Measurements from ENCODE around the gene PDE1A. TPM values are rescaled to one million over a fixed set of nuclear protein-coding genes. Genes with fewer than 3 reads are reported as not detected.

PDE1A gene
- total RNA-seq (2014; rRNA removed; shearing (Covaris generic)), result 0.36 TPM in 1 of 2 replicates, not detected in the other

DNA sequence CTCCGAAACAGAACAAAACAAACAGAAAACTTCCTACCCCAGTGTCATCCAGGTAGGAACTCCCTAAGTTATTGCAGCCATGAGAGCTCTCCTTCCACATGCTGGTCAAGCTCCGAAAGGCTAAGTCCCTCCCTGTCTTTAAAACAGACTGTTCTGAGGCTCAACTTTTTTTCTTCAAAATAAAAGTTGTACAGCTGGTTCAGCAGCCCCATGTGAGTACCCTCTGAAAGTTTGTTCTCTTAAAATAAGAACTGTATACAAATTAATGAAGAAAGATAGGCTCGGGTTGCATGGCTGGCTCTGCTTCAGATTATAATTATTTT, at the start of gene PDE1A:
Gene PDE1A (minus strand): TSS at position 119 of the 323 bp plus-strand sequence.
- no peak for DNase-seq (ENCODE audit: low read depth)

DNA sequence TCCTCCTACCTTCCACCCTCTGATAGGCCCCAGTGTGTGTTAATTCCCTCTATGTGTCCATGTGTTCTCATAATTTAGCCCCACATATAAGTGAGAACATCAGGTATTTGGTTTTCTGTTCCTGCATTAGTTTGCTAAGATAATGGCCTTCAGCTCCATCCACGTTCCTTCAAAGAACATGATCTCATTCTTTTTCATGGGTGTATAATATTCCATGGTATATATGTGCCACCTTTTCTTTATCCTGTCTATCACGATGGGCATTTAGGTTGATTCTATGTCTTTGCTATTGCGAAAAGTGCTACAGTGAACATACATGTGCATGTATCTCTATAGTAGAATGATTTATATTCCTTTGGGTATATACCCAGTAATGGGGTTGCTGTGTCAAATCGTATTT, 46.8 kb upstream of the PDE1A start:
- DNase-seq (ENCODE audit: low read depth), result no peak

DNA sequence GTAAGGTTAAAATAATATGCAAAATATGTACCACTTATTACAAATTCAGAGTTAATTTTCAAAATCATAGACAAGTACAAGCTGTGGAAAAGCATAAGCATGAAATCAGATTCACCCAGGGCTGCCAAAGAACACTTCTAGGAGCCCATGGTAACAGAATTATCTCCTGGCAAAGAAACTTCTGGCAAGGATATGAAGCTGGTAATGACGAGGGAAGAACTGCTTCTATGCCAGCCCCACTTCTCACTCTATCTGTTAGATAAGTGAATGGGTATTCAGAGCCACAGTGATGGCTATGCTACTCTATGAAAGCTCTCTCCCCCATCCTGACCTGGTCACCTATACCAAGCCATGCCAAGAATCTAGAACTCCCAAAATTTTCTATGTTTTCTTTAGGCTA, 36.9 kb upstream of the PDE1A start:
- DNase-seq (ENCODE audit: low read depth), result no peak

DNA sequence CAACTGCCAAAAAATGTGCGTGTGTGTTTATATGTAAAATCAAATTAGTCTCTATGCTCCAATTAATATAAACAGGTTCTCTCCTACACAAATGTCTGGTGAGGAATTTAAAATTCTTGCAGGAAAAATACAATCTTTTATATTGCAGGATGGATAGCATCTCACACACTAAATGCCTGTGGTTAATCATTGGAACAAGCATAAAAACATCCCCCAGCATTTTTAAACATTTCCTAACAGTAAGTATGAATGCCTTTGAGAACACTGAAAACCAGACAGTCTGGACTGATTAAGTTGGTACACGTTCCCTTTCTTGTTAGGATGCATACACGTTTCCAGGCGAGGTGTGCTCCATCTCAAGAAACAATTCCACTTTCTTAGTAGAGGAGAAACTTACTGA, 29.9 kb upstream of the PDE1A start:
- no peak for DNase-seq (ENCODE audit: low read depth)

DNA sequence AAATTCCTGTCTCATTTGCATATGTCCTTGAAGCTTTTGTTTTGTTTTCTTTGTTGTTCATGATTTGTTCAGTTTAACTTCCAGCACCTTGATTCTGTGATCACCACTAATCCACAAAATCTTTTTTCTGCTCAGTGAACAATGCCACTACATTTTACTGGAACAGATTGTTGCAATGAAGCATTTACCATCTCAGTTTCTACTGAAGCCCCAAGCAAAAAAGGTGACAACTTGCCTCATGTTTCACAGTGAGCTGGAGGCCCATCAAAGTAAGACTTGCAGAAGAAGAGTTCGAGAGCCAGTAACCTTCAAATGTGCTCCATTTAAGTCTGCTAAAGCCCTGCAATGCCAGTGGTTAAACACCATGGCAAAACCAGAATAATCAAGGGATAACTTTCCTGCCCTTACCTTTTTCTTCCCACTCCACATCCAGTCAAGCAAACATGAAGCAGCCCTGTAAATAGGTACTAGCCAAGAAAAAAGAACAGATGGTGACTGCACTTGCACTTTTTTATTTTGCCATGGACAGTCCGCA, 25.7 kb upstream of the PDE1A start:
- no peak for DNase-seq (ENCODE audit: low read depth)

DNA sequence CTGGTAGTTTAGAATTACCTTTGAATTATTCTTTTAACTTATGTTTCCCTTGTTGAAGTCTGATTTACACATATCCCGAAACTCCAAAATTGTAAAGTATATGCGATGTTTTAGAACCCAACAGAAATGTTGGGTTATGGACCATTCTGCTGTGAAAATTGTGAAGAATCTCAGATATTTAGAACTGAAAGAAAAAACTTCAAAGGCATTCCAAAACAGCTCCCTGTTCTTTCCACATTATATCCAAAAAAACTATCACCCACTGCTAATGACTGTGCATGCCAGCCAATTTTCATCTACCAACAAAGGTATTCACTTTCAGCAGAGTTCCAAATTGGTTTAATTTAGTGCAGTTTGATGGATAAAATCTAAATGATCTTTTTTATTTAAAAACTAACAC, 21.5 kb upstream of the PDE1A start:
- no peak for DNase-seq (ENCODE audit: low read depth)

DNA sequence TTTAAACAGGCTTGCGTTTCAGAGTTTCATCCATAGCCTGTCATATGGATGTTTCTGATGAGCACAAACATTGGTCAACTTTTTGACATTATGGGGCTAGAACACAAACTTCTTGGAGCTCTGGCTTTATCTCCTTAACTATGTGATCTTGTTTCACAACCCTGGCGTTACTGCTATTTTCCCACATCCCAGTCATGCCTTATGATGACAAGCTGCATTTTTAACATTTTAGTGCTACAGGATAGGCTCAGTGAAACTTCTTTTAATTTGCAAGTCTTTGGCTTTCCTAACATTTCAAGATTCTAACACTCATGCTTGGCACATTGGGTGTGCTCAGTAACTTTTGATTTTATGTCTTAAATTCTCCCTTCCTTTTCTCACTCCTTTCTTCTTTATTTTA, 21.0 kb upstream of the PDE1A start:
- no peak for DNase-seq (ENCODE audit: low read depth)

DNA sequence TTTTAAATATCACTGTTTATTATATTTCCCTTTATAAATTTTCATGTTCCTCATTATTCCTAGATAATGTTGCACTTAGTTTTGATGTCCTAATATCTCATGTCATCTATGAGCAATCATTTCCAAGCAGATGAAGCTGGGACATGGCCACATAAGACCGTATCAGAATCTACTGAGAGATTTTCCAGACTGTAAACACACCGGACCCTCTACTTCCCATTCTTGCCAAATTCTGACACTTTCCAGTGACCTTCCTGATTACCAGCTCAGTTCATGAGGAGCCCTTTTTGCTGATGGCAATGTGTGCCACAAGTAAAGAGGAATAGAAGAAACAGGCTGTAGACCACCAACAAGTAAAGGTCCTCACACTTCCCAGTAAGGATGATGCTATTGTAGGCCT, 20.3 kb upstream of the PDE1A start:
- DNase-seq (ENCODE audit: low read depth), result no peak

DNA sequence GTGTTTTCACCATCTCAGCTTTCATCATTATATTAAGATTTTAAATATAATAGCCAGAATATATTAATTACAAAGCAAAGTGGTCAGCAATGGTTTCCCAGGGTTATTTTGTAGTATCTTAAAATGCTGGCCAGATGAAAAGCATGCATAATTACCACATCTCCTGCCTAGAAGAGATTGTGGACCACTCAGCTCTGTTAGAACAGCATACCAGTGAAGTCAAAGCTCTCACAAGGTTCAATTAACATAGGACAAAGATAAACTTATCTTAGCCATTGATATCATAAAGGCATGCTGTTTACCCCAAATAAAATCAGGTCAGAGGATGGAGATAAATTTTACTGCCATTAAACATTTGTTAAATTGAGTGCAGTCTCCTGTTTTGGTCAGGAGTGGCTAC, 19.3 kb upstream of the PDE1A start:
- no peak for DNase-seq (ENCODE audit: low read depth)

DNA sequence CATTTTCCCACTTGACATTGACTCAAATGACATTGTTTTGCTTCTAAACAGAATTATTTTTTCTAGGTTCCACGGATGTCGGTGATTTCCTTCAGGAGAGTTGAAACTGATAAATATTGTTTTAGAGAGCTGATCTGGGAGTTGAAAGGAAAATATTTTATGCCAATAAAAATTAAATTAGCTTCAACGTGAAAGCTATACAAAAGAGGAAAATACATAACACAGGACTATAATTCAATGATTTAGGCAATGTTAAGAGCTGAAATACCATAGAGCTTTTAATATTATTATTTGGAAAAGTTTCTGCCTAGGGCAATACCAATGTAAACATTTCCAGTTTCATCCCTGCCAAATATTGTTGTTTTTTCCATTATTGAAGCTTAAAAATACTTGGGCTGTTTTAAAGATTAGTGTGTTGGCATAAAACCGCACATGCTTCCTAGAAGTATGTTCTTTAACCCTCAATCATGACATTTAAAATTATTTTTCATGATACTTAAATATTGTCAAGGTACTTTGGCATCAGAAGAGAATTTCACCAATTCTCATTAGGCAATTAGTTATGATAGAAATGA, 18.6 kb upstream of the PDE1A start:
- DNase-seq (ENCODE audit: low read depth), result no peak

DNA sequence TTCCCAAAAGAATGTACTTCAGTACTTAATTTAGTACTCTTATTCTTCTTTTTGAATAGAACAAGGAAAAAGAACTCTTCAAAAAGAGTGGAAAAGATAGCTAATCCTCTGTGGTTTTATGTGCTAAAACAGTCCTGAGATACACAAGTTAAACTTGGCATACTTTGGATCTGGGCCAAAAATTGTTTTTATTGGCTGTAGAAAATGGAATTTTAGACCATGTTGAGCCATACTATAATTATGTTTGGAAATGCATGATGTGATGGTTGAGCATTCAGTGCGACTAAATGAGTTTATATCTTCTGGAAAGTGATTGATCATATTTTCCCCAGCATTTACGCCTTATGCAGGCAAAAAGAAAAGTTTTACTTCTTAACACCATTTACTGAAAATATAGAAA, 18.0 kb upstream of the PDE1A start:
- DNase-seq (ENCODE audit: low read depth), result no peak

DNA sequence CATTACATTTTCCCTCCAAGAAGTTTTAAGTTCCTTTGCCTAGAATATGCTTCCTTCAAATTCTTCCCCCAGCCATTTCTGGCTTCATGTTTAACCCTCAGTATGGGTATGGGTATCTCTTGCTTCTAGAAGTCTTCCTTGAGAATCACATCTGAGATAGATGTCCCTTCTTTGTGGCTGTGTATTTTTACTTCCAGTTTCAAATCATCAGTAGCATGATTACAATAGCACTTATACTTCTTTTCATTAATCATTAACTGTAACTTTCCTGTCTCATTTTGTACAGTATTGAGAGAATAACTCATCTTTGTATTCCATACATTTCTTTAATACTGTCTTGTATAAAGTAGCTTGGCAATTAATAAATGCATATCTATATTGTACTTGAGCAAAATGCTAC, 17.3 kb upstream of the PDE1A start:
- no peak for DNase-seq (ENCODE audit: low read depth)

DNA sequence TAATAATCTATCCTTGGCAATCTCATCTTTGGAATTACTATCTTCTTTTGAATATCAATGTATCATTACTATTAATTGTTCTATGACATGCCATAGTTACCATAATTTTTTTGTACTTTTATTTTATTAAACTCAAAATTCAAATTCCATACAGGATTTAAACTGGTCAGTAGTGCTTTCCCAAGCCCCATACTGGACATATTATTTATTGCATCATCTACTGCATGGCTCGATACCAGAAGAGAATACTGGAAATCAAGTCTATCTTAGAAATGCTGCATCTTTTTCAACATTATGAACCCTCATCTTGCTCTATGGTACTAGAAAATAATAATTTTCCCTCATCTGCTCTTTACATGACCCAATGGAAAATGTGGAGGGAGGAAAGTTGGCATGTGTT, 9.4 kb upstream of the PDE1A start:
- no peak for DNase-seq (ENCODE audit: low read depth)

DNA sequence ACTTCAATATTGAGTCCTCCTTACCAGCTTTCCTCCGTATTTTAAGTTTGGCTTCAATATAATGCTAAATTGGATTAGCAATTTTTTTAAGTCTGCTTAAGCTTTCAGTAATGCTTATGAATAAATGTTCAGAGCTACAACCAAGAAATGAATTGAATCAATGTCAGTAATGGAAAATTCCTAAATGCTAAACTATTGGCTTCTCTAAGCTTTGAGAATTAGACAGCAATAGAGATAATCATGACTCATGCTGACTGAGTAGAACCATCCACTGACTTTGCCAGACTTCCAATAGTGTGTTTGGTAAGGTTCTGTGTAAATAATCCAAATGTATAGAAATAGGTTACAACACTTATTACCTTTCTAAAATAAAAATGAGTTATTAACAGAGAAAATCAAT, 8.9 kb upstream of the PDE1A start:
- DNase-seq (ENCODE audit: low read depth), result no peak

DNA sequence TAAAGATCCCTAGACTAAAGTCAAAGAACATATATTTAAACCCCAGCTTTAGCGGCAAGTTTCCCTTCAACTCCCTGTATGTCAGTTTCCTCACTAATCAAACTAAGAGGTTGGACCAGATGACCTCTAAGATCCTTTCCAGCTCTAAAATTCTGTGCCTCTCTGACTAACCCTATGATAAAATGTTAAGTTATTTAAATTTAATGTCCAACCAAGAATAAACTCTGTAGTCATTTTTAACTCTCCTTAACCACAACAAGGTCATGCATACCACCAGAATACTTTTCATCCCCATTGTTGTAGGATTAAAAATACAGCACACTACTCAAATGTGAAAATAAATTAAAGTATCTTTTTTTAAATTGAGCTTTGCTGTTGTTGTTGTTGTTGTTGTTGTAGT, 5.2 kb upstream of the PDE1A start:
- DNase-seq (ENCODE audit: low read depth), result no peak

DNA sequence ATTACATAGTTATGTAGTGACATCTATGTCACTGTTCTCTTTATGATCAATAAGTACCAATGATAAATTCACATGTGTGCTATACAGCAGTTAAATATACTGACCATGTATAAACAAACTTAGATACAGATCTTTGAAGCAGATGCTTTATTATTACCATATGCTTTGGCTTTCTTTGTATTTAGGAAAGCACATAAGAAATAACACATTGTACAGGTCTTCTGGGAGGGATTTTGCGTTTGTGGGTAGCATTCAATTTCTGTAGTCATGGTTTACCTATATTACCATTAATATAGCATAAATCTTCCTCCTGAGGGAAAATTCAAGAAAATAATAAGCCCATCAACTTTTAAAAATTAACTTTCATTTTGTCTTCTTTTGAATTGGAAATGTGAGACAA, 1.6 kb upstream of the PDE1A start:
- DNase-seq (ENCODE audit: low read depth), result no peak

DNA sequence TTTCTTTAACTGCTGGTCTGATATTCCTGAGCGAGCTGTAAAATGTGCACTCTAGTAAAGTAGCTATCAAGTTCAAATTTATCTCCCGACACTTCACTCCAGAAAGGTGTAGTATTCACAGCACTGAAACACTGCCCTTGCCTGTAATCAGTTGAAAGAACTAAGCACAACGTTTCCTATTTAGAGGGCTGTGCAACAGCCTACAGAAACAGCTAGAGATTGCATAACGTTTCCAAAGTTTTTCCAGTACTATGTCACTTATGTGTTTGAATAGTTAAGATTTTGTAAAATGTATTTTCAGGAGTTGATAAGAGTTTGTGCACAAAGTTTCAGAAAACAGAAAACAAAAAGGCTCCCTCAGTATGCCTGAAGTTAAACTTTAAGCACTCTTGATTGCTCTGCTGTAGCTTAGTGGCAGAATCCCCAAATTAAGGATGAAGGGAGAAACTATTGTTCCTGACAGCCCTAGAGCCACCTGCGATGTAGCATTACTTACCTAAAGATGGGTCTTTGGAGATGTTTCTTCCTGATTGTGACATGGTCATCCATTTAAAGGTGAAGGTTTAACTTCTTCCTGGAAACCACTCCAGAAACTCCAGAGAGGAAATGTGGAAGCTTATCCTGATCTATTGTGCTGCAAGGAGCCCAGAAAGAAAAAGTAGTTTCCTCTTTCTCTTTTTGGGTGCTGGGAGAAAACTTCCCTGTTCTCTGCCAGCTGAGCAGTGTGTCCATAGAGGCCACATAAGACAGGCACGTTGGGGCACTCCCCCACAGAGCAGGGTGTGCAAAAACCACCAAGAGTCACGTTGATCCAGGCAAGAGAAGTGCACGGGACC, 536 bp downstream of the PDE1A start:
- DNase-seq (ENCODE audit: low read depth), result no peak

DNA sequence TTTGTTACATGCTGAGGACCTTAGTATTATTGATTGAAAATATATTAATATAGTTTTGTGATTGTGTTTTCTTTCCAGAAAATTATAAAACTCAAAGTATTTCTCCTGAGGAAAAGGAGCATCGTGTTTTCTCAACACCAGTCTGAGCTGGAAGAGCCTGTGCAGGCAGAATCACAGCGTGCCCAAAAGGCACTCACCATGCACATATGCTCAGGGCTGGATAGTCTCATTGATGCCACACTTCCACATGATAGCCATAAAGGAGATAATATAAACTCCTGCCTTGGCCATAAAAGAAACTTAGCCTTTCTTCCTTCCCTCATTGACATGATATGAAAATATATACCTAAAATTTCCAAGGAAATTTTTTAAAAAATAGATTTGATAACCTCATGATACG, 4.0 kb downstream of the PDE1A start:
- no peak for DNase-seq (ENCODE audit: low read depth)

DNA sequence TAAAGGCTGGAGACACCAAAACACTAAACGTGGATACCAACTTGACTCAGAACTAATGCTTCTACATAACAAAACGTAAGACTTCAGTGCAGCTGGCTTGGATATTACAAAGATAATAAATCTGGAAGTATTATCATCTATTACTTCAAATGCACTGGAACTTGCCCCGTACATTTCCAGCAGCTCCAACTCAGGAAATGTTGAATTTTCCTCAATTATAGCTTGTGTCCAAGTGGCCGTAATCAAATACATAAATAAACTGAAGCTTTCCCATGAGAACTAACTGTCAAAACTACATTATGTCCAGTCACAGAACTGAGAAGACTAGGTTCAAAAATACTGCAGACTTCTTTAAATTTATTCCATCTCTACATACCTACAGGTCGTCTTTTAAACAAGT, 6.2 kb downstream of the PDE1A start:
- DNase-seq (ENCODE audit: low read depth), result no peak

DNA sequence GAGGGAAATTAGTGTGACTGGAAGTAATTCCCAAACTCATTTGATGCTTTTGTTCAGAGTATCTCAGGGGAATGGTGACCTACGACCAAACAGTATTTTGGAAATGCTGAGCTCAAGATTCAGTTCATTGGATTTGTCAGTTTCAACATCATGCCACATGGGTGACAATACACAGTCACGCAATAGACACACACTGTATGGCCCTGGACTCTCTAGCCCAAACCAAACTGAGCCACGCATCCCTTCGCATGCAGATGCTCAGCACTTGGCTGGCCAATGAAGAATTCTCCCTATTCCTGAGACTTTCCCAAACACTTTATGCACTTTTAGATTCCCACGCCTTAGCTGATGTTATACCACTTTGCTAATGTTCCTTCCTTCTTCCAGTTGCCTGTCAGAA, 10.0 kb downstream of the PDE1A start:
- no peak for DNase-seq (ENCODE audit: low read depth)

DNA sequence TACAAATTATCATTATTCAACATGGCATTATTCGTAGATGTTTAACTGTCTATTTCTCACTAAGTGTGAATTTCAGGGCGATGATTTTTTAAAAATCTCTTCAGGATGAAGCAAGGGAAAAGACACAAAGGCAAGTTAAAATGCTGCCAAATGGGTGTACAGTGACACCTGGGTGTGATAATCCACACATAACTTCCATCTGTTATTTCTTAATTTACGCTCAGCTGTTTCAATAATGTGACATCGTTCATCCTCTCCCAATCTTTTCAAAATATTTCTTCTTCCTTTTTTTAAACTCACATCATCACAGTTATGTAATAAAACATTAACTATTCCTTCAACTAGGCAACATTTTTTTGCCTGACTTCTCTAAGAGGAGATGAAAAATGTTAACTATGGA, 10.6 kb downstream of the PDE1A start:
- no peak for DNase-seq (ENCODE audit: low read depth)

DNA sequence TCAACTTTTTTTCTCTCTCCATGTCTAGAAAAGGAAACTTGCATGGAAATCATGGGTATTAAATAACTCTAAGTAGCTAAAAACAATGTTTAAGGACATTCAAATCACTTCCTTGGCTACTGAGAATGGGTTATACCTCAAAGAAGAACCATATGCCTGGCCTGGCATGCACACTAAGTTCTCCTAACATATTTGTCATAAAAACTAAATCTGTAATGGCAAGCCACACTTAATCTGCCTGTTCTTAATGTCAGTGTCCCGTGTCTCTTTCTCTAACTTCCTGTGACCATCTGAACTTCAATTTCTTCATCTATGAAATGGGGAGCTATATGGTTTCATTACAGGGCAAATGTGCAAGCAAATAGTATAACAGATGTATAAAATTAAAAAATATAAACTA, 11.1 kb downstream of the PDE1A start:
- no peak for DNase-seq (ENCODE audit: low read depth)

DNA sequence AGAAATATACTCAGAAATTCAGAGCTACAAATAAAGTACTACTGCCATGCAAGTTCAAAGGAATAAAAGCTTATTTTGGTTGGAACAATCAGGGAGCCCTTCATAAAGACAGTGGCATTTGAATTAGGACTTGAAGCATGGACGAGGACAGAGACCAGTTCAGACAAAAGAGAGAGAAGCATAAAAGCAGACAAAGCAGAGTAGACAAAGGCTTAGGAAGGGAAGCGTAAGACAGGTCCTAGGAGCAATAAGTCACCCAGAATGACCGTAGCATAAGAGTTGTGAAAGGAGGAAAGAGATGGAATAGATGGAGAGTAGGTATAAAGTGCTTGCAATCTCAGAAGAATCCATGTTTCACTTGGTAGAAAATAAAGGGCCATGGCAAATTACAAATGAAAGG, 14.0 kb downstream of the PDE1A start:
- DNase-seq (ENCODE audit: low read depth), result no peak

DNA sequence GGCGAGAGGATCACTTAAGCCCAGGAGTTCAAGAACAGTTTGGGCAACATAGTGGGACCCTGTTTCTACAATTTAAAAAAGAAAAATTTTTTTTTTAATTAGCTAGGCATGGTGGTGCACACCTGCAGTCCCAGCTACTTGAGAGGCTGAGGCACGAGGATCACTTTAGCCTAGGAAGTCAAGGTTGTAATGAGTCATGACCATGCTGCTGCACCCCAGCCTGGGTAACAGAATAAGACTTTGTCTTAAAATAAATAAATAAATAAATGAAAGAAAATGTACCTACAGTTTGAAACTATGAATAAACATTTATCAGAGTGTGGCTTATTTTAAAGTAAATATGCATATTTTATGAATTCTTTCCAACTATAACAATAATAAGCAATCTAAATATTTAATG, 16.7 kb downstream of the PDE1A start:
- no peak for DNase-seq (ENCODE audit: low read depth)

Measured in RPMI7951 (cell line).